GM21423 (cell line): ENCODE data around the gene TIMP3.
"Not testable (repeated sequence)": the region's sequence is repeated elsewhere in the genome, so short reads cannot be mapped to it uniquely, and the experiment has no call there.

ENCODE experiments used
- ATAC-seq: cut with Tn5 transposase; IDR thresholded peaks from one replicate; pipeline ENCODE4 v1.9.1; 2021; ENCODE audit warnings: mild to moderate bottlenecking, moderate library complexity; ENCODE audit not compliant: unreplicated experiment

TIMP3 gene

GRCh38 chr22:32801537-32802236 lies at the start of gene TIMP3:
TIMP3 (plus strand) TSS chr22:32801705; CDS start chr22:32802002, 297 bp downstream.
- ATAC-seq, result no peak

- ATAC-seq, result no peak
Observed at GRCh38 chr22:32752326-32752725, 49.2 kb upstream of the TIMP3 start.

- no peak for ATAC-seq
Observed at GRCh38 chr22:32752816-32753520, 48.5 kb upstream of the TIMP3 start.

GRCh38 chr22:32753591-32753990 lies 47.9 kb upstream of the TIMP3 start:
- ATAC-seq, result no peak

GRCh38 chr22:32754413-32755041 lies 47.0 kb upstream of the TIMP3 start:
- ATAC-seq, result no peak

GRCh38 chr22:32757086-32757762 lies 44.3 kb upstream of the TIMP3 start:
- not testable (repeated sequence) for ATAC-seq

GRCh38 chr22:32758866-32759385 lies 42.6 kb upstream of the TIMP3 start:
- ATAC-seq, result no peak

- ATAC-seq, result no peak
Observed at GRCh38 chr22:32760396-32760795, 41.1 kb upstream of the TIMP3 start.

- ATAC-seq, result no peak
Observed at GRCh38 chr22:32760815-32761214, 40.7 kb upstream of the TIMP3 start.

GRCh38 chr22:32761251-32761903 lies 40.1 kb upstream of the TIMP3 start:
- ATAC-seq, result no peak

GRCh38 chr22:32764330-32765131 lies 37.0 kb upstream of the TIMP3 start:
- ATAC-seq, result no peak

- no peak for ATAC-seq
Observed at GRCh38 chr22:32765132-32765618, 36.3 kb upstream of the TIMP3 start.

GRCh38 chr22:32771756-32772155 lies 29.7 kb upstream of the TIMP3 start:
- ATAC-seq, result no peak

GRCh38 chr22:32775957-32776356 lies 25.5 kb upstream of the TIMP3 start:
- ATAC-seq, result no peak

GRCh38 chr22:32776397-32776796 lies 25.1 kb upstream of the TIMP3 start:
- no peak for ATAC-seq

- no peak for ATAC-seq
Observed at GRCh38 chr22:32776802-32777201, 24.7 kb upstream of the TIMP3 start.

GRCh38 chr22:32777987-32778386 lies 23.5 kb upstream of the TIMP3 start:
- no peak for ATAC-seq

GRCh38 chr22:32780726-32781310 lies 20.7 kb upstream of the TIMP3 start:
- no peak for ATAC-seq

- ATAC-seq, result no peak
Observed at GRCh38 chr22:32781695-32782094, 19.8 kb upstream of the TIMP3 start.
